Hepatic stellate cell (primary cell): ENCODE data around the gene CALCB.

Experiments
- DNase-seq: peaks from one replicate; pipeline ENCODE4 v3.0.0; 2011; ENCODE audit warnings: low spot score

CALCB gene

DNA sequence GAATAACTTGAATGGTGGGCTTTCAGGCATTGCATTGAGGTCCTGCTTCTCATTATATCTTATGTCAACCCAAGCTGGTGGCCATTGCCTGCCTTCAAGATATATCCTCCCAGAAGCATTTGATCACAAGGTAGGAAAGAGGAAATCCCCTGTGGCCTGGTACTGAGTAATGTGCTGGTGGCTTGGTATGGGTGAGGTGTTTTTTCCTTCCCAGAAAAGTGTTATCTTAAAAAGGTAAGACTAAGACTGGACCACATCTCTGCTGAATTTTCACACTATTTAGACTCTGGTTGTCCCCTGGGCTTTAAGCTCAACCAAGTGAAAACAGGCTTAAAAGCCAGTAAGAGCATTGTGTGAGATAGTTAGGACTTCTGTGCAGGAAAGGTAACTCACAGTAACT is 45.0 kb downstream of the CALCB start:
- DNase-seq = no peak

DNA sequence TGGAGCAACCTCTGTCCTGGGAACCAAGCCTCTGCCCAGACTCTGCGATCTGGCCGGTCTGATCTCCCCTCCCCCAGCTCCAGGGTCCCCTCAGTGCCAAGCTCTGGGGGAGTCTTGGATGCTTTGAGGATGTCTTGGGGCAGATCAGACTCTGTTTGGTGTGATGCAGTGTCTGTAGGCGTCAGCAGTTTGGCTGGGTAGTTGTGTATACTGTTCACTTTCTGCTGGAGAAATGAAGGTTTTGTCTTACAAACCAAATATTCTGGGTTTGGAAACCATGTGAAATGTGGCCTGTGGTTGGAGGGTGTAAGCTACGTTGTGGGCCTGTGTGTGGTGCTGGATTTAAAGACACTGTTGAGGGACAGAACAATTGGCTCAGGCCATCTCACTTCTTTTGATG is 46.0 kb downstream of the CALCB start:
- DNase-seq = no peak

DNA sequence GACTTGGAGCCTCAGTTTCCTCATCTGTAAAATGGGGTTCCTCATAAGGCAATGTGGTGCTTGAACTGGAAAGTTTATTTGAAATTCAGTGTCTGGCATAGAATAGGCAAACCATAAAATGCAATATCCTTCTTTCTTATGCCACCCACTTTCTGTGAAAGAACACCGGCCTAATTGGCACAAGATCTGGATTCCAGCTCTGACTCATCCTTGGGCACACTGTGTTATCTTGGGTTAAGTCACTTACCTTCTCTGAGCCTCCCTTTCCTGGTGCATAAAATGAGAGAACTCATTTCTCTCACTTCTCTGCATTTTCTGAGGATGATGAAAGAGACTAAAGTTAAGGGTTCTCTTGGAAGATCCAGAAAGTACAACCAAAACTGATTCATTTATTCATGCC is 46.4 kb downstream of the CALCB start:
- DNase-seq = no peak

DNA sequence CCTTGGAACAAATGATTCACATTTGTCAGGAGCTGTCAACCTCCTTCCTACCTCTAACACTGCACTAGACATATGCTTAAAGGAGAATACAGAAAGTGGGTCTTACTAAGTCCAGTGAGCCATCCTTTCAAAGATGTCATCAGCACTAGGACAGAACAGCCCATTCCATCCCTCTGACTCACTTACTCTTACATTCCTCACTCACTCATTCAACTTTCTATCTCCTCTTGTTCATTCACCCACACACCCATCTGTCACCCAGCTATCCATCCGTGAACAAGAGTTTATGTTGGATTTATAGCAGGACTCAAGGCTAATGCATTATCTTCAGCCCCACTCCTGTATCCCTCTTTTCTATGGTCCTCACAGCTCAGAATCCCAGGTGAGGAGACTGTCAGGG is 50.5 kb downstream of the CALCB start:
- DNase-seq = peak; percentile 80

DNA sequence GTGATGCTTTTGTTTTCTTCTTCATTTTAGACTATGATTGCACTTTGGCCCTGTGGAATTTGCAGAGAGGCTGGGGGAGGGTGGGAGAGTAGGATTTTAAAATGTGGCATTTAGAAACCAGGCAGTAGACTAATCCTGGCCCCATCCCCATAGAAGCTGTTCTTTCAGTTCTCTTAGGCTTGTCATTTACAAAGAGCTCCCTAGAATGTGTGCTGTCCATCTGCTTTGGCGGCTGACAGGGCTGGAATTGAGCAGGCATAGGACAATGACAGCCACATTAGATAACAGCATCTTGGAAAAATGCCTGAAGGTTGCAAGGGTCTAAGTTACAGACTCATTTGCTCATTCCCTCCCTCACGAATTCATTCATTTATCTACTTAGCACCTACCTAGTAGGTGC is 51.1 kb downstream of the CALCB start:
- no peak for DNase-seq

DNA sequence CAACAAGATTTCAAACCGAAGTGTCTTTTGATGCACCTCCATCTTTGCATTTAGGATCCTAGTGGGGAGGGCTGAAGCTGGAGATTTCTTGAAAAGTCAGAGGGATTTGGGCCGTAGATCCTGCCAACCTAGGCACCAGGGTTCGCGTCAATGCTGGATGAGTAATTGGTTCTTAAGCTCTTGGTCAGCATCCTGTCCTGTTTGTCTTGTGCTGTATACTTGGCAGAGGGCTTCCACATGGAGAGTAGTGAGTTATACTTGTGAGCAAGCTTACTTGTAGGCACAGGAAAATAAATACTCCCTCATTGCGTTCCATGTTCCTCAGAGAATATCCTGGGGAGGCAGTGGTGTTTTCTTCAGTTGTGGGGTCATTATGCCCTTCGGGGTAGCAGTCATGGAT is 53.9 kb downstream of the CALCB start:
- DNase-seq = peak; percentile 30
